Measurements from ENCODE around the gene KRT72.

The KRT72 gene

DNA sequence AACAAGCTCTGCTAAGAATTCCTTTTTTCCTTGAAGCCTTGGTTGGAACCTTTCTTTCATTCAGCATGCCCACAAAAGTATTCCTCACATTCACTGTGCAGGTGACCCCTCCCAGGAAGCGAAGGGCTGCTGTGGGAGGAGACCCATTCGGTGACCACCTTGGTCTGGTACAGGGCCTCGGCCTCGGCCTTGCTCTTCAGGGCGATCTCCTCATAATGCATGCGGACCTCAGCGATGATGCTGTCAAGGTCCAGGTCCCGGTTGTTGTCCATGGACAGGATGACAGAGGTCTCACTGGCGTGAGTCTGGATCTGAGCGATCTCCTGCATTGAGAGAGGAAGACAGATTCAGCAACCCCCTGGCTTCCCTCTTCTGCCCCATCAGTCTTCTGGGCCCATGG, 30.8 kb downstream of the KRT72 start:
- no CpG with 5 or more reads among the region's 10 CpGs for WGBS (ENCODE audit: extremely low coverage, insufficient coverage, insufficient read length)
- no peak overlapping the region for H2AK5ac ChIP-seq (ENCODE audit: low read length)
- H2BK5ac ChIP-seq (ENCODE audit: low read depth, low read length, poor library complexity): no peak overlapping the region
- no peak overlapping the region for H2AFZ ChIP-seq (ENCODE audit: insufficient read depth, low read length, poor library complexity)
- no peaks in the 10 kb centered on the region for H3K36me3 ChIP-seq (ENCODE audit: control insufficient read depth in 1 of 2, insufficient read depth in 2 of 2, low read length in 2 of 2)
- no peak overlapping the region for H3K14ac ChIP-seq (ENCODE audit: low read length)
- H3K9ac ChIP-seq (ENCODE audit: low read length): no peak overlapping the region
- H3K23ac ChIP-seq (ENCODE audit: low read length): no peak overlapping the region
- H4K8ac ChIP-seq (ENCODE audit: low read depth, low read length): no peak overlapping the region
- H4K12ac ChIP-seq (ENCODE audit: low read depth, low read length): no peak overlapping the region
- no peak overlapping the region for H2BK12ac ChIP-seq (ENCODE audit: low read length)
- H3K4me2 ChIP-seq (ENCODE audit: low read length): no peak overlapping the region
- no peak overlapping the region for H3K4ac ChIP-seq (ENCODE audit: low read depth, low read length)
- H3K4me1 ChIP-seq (ENCODE audit: control insufficient read depth in 1 of 2, insufficient read depth in 2 of 2, low read length in 2 of 2): peaks cover 0 to 2% of the 10 kb centered on the region in 2 experiments
- H3K27me3 ChIP-seq (ENCODE audit: insufficient read depth, low read length): no peaks in the 10 kb centered on the region
- no peak overlapping the region for H3K27ac ChIP-seq (ENCODE audit: low read depth, low read length)
- no peaks in the 10 kb centered on the region for H3K79me2 ChIP-seq (ENCODE audit: control insufficient read depth, insufficient read depth, low read length, poor library complexity)
- DNase-seq: no peak
- no peak overlapping the region for H2BK120ac ChIP-seq (ENCODE audit: insufficient read depth, low read length, poor library complexity)
- peaks cover 2% of the 10 kb centered on the region for H3K9me3 ChIP-seq (ENCODE audit: insufficient read depth, low read depth, low read length)
- H4K91ac ChIP-seq (ENCODE audit: low read depth, low read length): no peak overlapping the region
- H3K79me1 ChIP-seq (ENCODE audit: low read length): no peaks in the 10 kb centered on the region
- no peak overlapping the region for H3K18ac ChIP-seq (ENCODE audit: low read length)
- no peak overlapping the region for H3K4me3 ChIP-seq (ENCODE audit: low read depth, low read length)

DNA sequence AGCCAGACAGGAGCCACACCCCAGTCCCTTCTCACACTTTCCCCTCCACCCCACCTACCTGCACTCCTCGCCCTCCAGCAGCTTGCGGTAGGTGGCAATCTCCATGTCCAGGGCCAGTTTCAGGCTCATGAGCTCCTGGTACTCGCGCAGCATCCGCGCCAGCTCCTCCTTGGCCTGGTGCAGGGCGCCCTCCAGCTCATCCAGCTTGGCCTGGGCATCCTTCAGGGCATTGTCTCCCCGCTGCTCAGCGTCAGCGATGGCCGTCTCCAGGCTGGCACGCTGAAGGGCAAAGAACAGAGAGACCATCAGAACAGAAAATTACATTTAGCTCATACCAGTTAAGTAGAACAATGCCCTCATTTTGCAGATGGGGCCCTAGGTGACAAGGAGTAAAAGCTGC, 33.2 kb downstream of the KRT72 start:
- Histone ChIP-seq H3K4me3 (ENCODE audit: low read depth, low read length) (no peak overlapping the region), H3K14ac (ENCODE audit: low read length) (no peak overlapping the region), H2AFZ (ENCODE audit: insufficient read depth, low read length, poor library complexity) (no peak overlapping the region), H3K27me3 (ENCODE audit: insufficient read depth, low read length) (no peaks in the 10 kb centered on the region), H2BK12ac (ENCODE audit: low read length) (no peak overlapping the region), H3K18ac (ENCODE audit: low read length) (no peak overlapping the region), H3K9me3 (ENCODE audit: insufficient read depth, low read depth, low read length) (peaks cover 4% of the 10 kb centered on the region), H3K4me1 (ENCODE audit: control insufficient read depth in 1 of 2, insufficient read depth in 2 of 2, low read length in 2 of 2) (peaks cover 0 to 2% of the 10 kb centered on the region in 2 experiments), H3K27ac (ENCODE audit: low read depth, low read length) (no peak overlapping the region), H2AK5ac (ENCODE audit: low read length) (no peak overlapping the region), H2BK120ac (ENCODE audit: insufficient read depth, low read length, poor library complexity) (no peak overlapping the region), H3K79me2 (ENCODE audit: control insufficient read depth, insufficient read depth, low read length, poor library complexity) (no peaks in the 10 kb centered on the region), H4K12ac (ENCODE audit: low read depth, low read length) (no peak overlapping the region), H2BK5ac (ENCODE audit: low read depth, low read length, poor library complexity) (no peak overlapping the region), H3K4me2 (ENCODE audit: low read length) (no peak overlapping the region), H3K79me1 (ENCODE audit: low read length) (no peaks in the 10 kb centered on the region), H3K4ac (ENCODE audit: low read depth, low read length) (no peak overlapping the region), H4K8ac (ENCODE audit: low read depth, low read length) (no peak overlapping the region), H4K91ac (ENCODE audit: low read depth, low read length) (no peak overlapping the region), H3K23ac (ENCODE audit: low read length) (no peak overlapping the region), H3K9ac (ENCODE audit: low read length) (no peak overlapping the region), H3K36me3 (ENCODE audit: control insufficient read depth in 1 of 2, insufficient read depth in 2 of 2, low read length in 2 of 2) (no peaks in the 10 kb centered on the region)
- WGBS (ENCODE audit: extremely low coverage, insufficient coverage, insufficient read length): no CpG with 5 or more reads among the region's 12 CpGs
- no peak for DNase-seq

DNA sequence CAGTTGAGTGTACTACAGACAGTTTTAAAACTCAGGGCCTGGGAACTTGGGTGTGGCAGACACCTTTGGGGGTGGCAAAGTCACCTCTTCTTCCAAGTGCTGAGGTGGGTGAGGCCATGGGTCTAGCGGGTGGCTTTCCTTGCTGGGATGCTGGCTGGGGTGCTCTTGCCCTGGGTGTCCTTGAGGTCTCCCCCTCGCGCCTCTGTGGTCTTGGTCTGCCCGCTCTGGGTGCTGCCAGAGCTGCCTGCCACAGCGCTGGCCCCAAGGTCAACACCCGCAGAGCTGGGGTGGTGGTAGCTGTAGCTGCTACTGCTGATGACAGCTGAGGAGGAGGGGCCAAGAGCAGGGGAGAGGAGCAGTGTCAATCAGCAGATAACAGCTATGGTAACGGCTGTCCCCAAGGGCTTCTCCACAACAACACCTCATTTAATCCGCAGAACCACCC, 34.4 kb downstream of the KRT72 start:
- Histone ChIP-seq H3K27me3 (ENCODE audit: insufficient read depth, low read length) (no peaks in the 10 kb centered on the region), H4K91ac (ENCODE audit: low read depth, low read length) (no peak overlapping the region), H3K36me3 (ENCODE audit: control insufficient read depth in 1 of 2, insufficient read depth in 2 of 2, low read length in 2 of 2) (no peaks in the 10 kb centered on the region)

DNA sequence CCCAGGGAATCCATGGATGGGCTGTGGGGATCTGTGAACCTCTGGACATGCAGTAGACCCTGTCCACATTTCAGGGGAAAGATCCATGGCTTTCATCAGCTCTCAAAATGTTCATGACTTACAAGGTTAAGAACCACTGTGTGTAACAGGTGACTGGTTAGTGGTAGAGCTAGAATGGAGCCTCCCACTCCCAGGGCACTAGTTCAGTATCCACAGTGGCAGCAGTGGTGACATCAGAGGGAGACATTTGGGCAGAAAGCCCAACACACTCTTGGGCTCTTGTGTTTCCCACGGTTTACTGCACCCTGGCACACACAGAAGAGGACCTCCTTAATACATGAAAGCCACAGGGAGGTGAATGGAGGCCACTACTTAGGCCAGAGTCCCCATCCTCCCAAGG, 36.7 kb downstream of the KRT72 start:
- no peak overlapping the region for H3K4me3 ChIP-seq (ENCODE audit: low read depth, low read length)
- no peak overlapping the region for H3K18ac ChIP-seq (ENCODE audit: low read length)
- DNase-seq: no peak
- no peaks in the 10 kb centered on the region for H3K27me3 ChIP-seq (ENCODE audit: insufficient read depth, low read length)
- H4K8ac ChIP-seq (ENCODE audit: low read depth, low read length): no peak overlapping the region
- H3K27ac ChIP-seq (ENCODE audit: low read depth, low read length): no peak overlapping the region
- no peaks in the 10 kb centered on the region for H3K4me1 ChIP-seq (ENCODE audit: control insufficient read depth in 1 of 2, insufficient read depth in 2 of 2, low read length in 2 of 2)
- H2AFZ ChIP-seq (ENCODE audit: insufficient read depth, low read length, poor library complexity): no peak overlapping the region
- no peaks in the 10 kb centered on the region for H3K79me1 ChIP-seq (ENCODE audit: low read length)
- no peak overlapping the region for H3K23ac ChIP-seq (ENCODE audit: low read length)
- peaks cover 4% of the 10 kb centered on the region for H3K9me3 ChIP-seq (ENCODE audit: insufficient read depth, low read depth, low read length)
- WGBS (ENCODE audit: extremely low coverage, insufficient coverage, insufficient read length): no CpG with 5 or more reads among the region's 1 CpG
- H2BK12ac ChIP-seq (ENCODE audit: low read length): no peak overlapping the region
- no peaks in the 10 kb centered on the region for H3K79me2 ChIP-seq (ENCODE audit: control insufficient read depth, insufficient read depth, low read length, poor library complexity)
- no peaks in the 10 kb centered on the region for H3K36me3 ChIP-seq (ENCODE audit: control insufficient read depth in 1 of 2, insufficient read depth in 2 of 2, low read length in 2 of 2)
- H4K91ac ChIP-seq (ENCODE audit: low read depth, low read length): no peak overlapping the region
- no peak overlapping the region for H2BK120ac ChIP-seq (ENCODE audit: insufficient read depth, low read length, poor library complexity)
- no peak overlapping the region for H4K12ac ChIP-seq (ENCODE audit: low read depth, low read length)
- H2BK5ac ChIP-seq (ENCODE audit: low read depth, low read length, poor library complexity): no peak overlapping the region
- H2AK5ac ChIP-seq (ENCODE audit: low read length): no peak overlapping the region
- no peak overlapping the region for H3K9ac ChIP-seq (ENCODE audit: low read length)
- H3K14ac ChIP-seq (ENCODE audit: low read length): no peak overlapping the region
- H3K4ac ChIP-seq (ENCODE audit: low read depth, low read length): no peak overlapping the region
- H3K4me2 ChIP-seq (ENCODE audit: low read length): no peak overlapping the region

More for the DNA sequence above, 34.4 kb downstream of the KRT72 start:
- no peak overlapping the region for H4K12ac ChIP-seq (ENCODE audit: low read depth, low read length)
- H3K18ac ChIP-seq (ENCODE audit: low read length): no peak overlapping the region
- H3K4me2 ChIP-seq (ENCODE audit: low read length): no peak overlapping the region
- H3K79me1 ChIP-seq (ENCODE audit: low read length): no peaks in the 10 kb centered on the region
- no peak overlapping the region for H3K23ac ChIP-seq (ENCODE audit: low read length)
- no peak overlapping the region for H3K9ac ChIP-seq (ENCODE audit: low read length)
- no peak overlapping the region for H3K4ac ChIP-seq (ENCODE audit: low read depth, low read length)
- H2BK5ac ChIP-seq (ENCODE audit: low read depth, low read length, poor library complexity): no peak overlapping the region
- H3K79me2 ChIP-seq (ENCODE audit: control insufficient read depth, insufficient read depth, low read length, poor library complexity): no peaks in the 10 kb centered on the region
- no CpG with 5 or more reads among the region's 8 CpGs for WGBS (ENCODE audit: extremely low coverage, insufficient coverage, insufficient read length)
- H2BK120ac ChIP-seq (ENCODE audit: insufficient read depth, low read length, poor library complexity): no peak overlapping the region
- no peak for DNase-seq
- H3K9me3 ChIP-seq (ENCODE audit: insufficient read depth, low read depth, low read length): peaks cover 4% of the 10 kb centered on the region
- no peak overlapping the region for H4K8ac ChIP-seq (ENCODE audit: low read depth, low read length)
- H3K27ac ChIP-seq (ENCODE audit: low read depth, low read length): no peak overlapping the region
- no peak overlapping the region for H2BK12ac ChIP-seq (ENCODE audit: low read length)
- no peak overlapping the region for H3K14ac ChIP-seq (ENCODE audit: low read length)
- no peak overlapping the region for H2AFZ ChIP-seq (ENCODE audit: insufficient read depth, low read length, poor library complexity)
- H3K4me1 ChIP-seq (ENCODE audit: control insufficient read depth in 1 of 2, insufficient read depth in 2 of 2, low read length in 2 of 2): no peaks in the 10 kb centered on the region
- no peak overlapping the region for H3K4me3 ChIP-seq (ENCODE audit: low read depth, low read length)
- H2AK5ac ChIP-seq (ENCODE audit: low read length): no peak overlapping the region
